HepG2 (cell line): ENCODE results near the gene PHACTR3. TPM values are rescaled to one million over a fixed set of nuclear protein-coding genes. Genes with fewer than 3 reads are reported as not detected.

Experiments used
- ATAC-seq: fragments of 200-7000 bp; cut with Tn5 transposase; 3 replicates; pipeline ENCODE4 v1.9.1; 2020; ENCODE audit warnings: mild to moderate bottlenecking, moderate library complexity
- BruUV-seq: library from RNA; stranded (reverse); fragments of 400-500 nt; replicated peaks from 2 replicates; lab custom pipeline; 2021; lab: Mats Ljungman, UMichigan
- CTCF ChIA-PET: fragments of 300-600 bp; formaldehyde crosslinking; extraction: SDS; loops from one replicate; lab custom pipeline; 2021; ENCODE audit warnings: low total read pairs, inconsistent platforms, low intra/inter-chr PET ratio; lab: Yijun Ruan, JAX
- POLR2A ChIA-PET: fragments of 350-600 bp; sonication (Branson Sonifier 250); formaldehyde crosslinking; loops from one replicate; lab custom pipeline; 2020; ENCODE audit warnings: antibody characterized with exemption, inconsistent platforms; lab: Yijun Ruan, JAX
- DNase-seq: peaks from one replicate; pipeline ENCODE4 v3.0.0-alpha.2; 2015; ENCODE audit warnings: low spot score
- FAIRE-seq: peaks from 3 replicates; lab custom pipeline; 2011; peaks lifted over from hg19 to GRCh38; lab: Jason Lieb, UNC
- H2AFZ ChIP-seq: one replicate; pipeline ENCODE4 v1.6.1; 2011; ENCODE audit warnings: low read length, inconsistent platforms
- H3K27ac ChIP-seq: fragments of 300-600 bp; 3 replicates; pipeline ENCODE4 v1.8.0; 2011; ENCODE audit warnings: mixed run types, mild to moderate bottlenecking, mixed read lengths, low read length, inconsistent platforms; ENCODE audit not compliant: insufficient read depth; ENCODE audit errors: extremely low read length
- H3K27me3 ChIP-seq, 2 experiments: fragments of 200-600 bp in 1 of 2; 2 replicates in 1 of 2; 3 replicates in 1 of 2; pipeline versions ENCODE4 v1.6.0 to v1.8.0; 2011; ENCODE audit warnings: low read length in 2 of 2, mild to moderate bottlenecking in 2 of 2, moderate library complexity in 2 of 2, inconsistent platforms in 1 of 2; ENCODE audit not compliant: insufficient read depth in 2 of 2, control insufficient read depth in 1 of 2
- H3K36me3 ChIP-seq, 2 experiments: fragments of 200-600 bp in 1 of 2; replicated peaks in 1 of 2; 2 replicates in 1 of 2; 3 replicates in 1 of 2; pipeline versions ENCODE4 v1.5.1 to v1.8.0; 2011; ENCODE audit warnings: low read length in 2 of 2, inconsistent platforms in 1 of 2; ENCODE audit not compliant: insufficient read depth in 2 of 2, control insufficient read depth in 1 of 2
- H3K4me1 ChIP-seq: 2 replicates; pipeline ENCODE4 v1.5.1; 2012; ENCODE audit warnings: low read length, inconsistent platforms; ENCODE audit not compliant: insufficient read depth
- H3K4me2 ChIP-seq: 2 replicates; pipeline ENCODE4 v1.6.0; 2011; ENCODE audit warnings: low read depth, low read length, inconsistent platforms
- H3K4me3 ChIP-seq, 3 experiments: fragments of 200-600 bp in 1 of 3; sonication (generic), shearing (Covaris generic) in 1 of 3; replicated peaks in 1 of 3; 2 replicates each; pipeline ENCODE4 v1.5.1; 2011 to 2016; ENCODE audit warnings: low read length in 3 of 3, inconsistent platforms in 2 of 3, low read depth in 2 of 3, mild to moderate bottlenecking in 2 of 3, control low read depth in 1 of 3, mixed read lengths in 1 of 3; ENCODE audit not compliant: insufficient read depth in 1 of 3
- H3K79me2 ChIP-seq: one replicate; pipeline ENCODE4 v1.6.1; 2011; ENCODE audit warnings: low read length, inconsistent platforms; ENCODE audit not compliant: insufficient read depth
- H3K9ac ChIP-seq: 2 replicates; pipeline ENCODE4 v1.6.0; 2011; ENCODE audit warnings: mild to moderate bottlenecking, low read depth, low read length, inconsistent platforms; ENCODE audit not compliant: insufficient read depth
- H3K9me3 ChIP-seq: 2 replicates; pipeline ENCODE4 v1.5.1; 2012; ENCODE audit warnings: mild to moderate bottlenecking, low read length
- H4K20me1 ChIP-seq: 2 replicates; pipeline ENCODE4 v1.6.0; 2011; ENCODE audit warnings: inconsistent platforms, mild to moderate bottlenecking, low read length, moderate library complexity; ENCODE audit not compliant: insufficient read depth
- CC2D1A ChIP-seq: sonication (generic); formaldehyde crosslinking; IDR thresholded peaks from 2 replicates; pipeline ENCODE4 v1.8.1; 2023; ENCODE audit warnings: mild to moderate bottlenecking, missing genetic modification reagents
- GABPA ChIP-seq, 2 experiments: IDR thresholded peaks; 2 replicates each; pipeline ENCODE4 v1.6.1; 2011 to 2016; ENCODE audit warnings: low read depth in 2 of 2, low read length in 1 of 2, missing biosample characterization in 1 of 2, missing genetic modification characterization in 1 of 2
- MEIS2 ChIP-seq: sonication (generic); formaldehyde crosslinking; IDR thresholded peaks from 2 replicates; pipeline ENCODE4 v1.9.0; 2021; ENCODE audit warnings: mild to moderate bottlenecking, missing genetic modification reagents
- ZNF367 ChIP-seq: sonication (generic); formaldehyde crosslinking; IDR thresholded peaks from 2 replicates; pipeline ENCODE4 v1.4.0; 2020; ENCODE audit warnings: missing genetic modification reagents, borderline replicate concordance
- ZNF547 ChIP-seq: sonication (generic); formaldehyde crosslinking; IDR thresholded peaks from 2 replicates; pipeline ENCODE4 v1.5.1; 2020; ENCODE audit warnings: mild to moderate bottlenecking, missing genetic modification reagents
- WGBS: methylation state at CpG from one replicate; pipeline ENCODE4 v1.1.6; 2017; ENCODE audit warnings: low lambda C conversion rate; 5-methylcytosine and 5-hydroxymethylcytosine counted together
- in situ Hi-C: cut with HindIII; loops from 2 replicates; pipeline ENCODE4 v1.10.0; 2017; ENCODE audit warnings: low pct_unique_long_range_greater_than_20kb; ENCODE audit not compliant: extremely low pct_ligation_motif_present
- intact Hi-C: fragments of 100-400 bp; cut with micrococcal nuclease; formaldehyde crosslinking; loops from one replicate; pipeline ENCODE4 v1.10.0; 2022; ENCODE audit not compliant: unreplicated experiment
- polyA plus RNA-seq, 8 experiments: library from polyadenylated mRNA; depleted of rRNA in 3 of 8; stranded (reverse) in 7 of 8; unstranded in 1 of 8; fragments of >200 nt; fragmentation: Illumina TruSeq in 4 of 8; extraction: Trizol in 4 of 8; gene quantifications; 2 replicates each; pipeline versions ENCODE4 v1.2.1 to v1.2.3, GENCODE V29; 2011 to 2016; ENCODE audit warnings: low read depth in 4 of 8, missing spikeins in 1 of 8, mixed read lengths in 1 of 8; ENCODE audit not compliant: insufficient read depth in 1 of 8
- total RNA-seq, 5 experiments: library from RNA; depleted of rRNA; stranded (reverse); fragments of >200 nt; fragmentation: Illumina TruSeq; extraction: Trizol; gene quantifications; 2 replicates each; pipeline ENCODE4 v1.2.3, GENCODE V29; 2016; ENCODE audit warnings: low read depth in 1 of 5
- TF ChIP-seq, protein P1 (sequence below): IDR thresholded peaks from 2 replicates; pipeline ENCODE4 v1.4.0; 2020; ENCODE audit warnings: mild to moderate bottlenecking, missing genetic modification reagents

PHACTR3 gene
- total and polyA plus RNA-seq, 2 of the 13 experiments (the other 11 are each of a cell fraction or from before 2014, with no cell fraction given): not detected

DNA sequence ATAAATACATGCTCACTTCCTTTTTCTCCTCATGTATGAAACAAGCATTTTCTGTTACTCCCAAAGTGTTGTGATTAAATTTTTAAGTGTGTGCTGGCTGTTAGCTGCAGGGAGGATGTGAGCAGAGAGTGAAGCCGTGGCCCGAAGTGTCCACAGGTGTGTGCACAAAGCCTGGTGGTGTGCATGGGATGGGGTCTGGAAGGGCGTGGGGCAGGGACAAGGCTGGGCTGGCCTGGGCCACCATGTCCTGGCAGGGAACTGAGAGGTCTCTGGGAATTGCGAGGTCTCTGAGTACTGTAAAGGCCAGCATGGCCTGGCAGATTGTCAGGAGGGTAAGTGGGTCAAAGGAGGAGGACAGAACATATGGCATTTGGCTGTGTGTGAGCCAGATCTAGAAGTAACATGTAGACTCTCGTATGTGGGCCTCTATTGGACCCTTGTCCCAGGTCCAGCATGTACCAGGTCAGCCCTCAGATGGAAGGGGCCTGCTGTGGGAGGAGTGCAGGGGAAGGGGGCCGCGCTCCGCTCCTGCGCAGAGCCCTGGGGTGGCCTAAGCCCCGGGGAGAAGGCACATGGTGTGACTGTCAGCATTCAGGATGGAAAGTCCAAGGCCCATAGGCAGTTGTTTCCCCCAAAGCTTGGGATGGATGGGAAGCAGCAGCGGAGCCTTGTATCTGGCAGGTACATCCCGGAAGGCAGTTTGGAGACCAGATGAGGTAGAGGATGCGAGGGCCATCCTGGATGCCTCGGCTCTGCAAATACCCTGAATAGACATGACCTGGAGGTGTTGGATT is 45.1 kb upstream of the PHACTR3 start:
- CTCF ChIA-PET: no interaction called here
- H2AFZ ChIP-seq: no peak overlapping the region
- peaks cover 0 to 9% of the 10 kb centered on the region in 2 experiments; a peak in 2 of 5 replicates for H3K27me3 ChIP-seq
- DNase-seq (no peak), FAIRE-seq (no peak)
- H3K4me1 ChIP-seq: no peaks in the 10 kb centered on the region
- no peaks in the 10 kb centered on the region for H4K20me1 ChIP-seq
- no peaks in the 10 kb centered on the region for H3K36me3 ChIP-seq
- TF ChIP-seq, protein P1, sequence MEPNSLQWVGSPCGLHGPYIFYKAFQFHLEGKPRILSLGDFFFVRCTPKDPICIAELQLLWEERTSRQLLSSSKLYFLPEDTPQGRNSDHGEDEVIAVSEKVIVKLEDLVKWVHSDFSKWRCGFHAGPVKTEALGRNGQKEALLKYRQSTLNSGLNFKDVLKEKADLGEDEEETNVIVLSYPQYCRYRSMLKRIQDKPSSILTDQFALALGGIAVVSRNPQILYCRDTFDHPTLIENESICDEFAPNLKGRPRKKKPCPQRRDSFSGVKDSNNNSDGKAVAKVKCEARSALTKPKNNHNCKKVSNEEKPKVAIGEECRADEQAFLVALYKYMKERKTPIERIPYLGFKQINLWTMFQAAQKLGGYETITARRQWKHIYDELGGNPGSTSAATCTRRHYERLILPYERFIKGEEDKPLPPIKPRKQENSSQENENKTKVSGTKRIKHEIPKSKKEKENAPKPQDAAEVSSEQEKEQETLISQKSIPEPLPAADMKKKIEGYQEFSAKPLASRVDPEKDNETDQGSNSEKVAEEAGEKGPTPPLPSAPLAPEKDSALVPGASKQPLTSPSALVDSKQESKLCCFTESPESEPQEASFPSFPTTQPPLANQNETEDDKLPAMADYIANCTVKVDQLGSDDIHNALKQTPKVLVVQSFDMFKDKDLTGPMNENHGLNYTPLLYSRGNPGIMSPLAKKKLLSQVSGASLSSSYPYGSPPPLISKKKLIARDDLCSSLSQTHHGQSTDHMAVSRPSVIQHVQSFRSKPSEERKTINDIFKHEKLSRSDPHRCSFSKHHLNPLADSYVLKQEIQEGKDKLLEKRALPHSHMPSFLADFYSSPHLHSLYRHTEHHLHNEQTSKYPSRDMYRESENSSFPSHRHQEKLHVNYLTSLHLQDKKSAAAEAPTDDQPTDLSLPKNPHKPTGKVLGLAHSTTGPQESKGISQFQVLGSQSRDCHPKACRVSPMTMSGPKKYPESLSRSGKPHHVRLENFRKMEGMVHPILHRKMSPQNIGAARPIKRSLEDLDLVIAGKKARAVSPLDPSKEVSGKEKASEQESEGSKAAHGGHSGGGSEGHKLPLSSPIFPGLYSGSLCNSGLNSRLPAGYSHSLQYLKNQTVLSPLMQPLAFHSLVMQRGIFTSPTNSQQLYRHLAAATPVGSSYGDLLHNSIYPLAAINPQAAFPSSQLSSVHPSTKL: no peak
- TF ChIP-seq CC2D1A: no peak
- TF ChIP-seq, all 625 proteins: peak for 0
- in situ Hi-C loops: no loop called here
- no TSS peak for BruUV-seq
- no peak overlapping the region for H3K9ac ChIP-seq
- intact Hi-C loops: no loop called here
- POLR2A ChIA-PET: no interaction called here
- H3K4me2 ChIP-seq: no peak overlapping the region
- 50% methylated on average over 14 of the region's 14 CpGs for WGBS
- no peaks in the 10 kb centered on the region for H3K9me3 ChIP-seq
- no peaks in the 10 kb centered on the region for H3K79me2 ChIP-seq
- ATAC-seq: 0 out of 3 replicates have a peak, but pooled peaks have one; percentile 28
- no peak overlapping the region for H3K4me3 ChIP-seq
- H3K27ac ChIP-seq: no peak overlapping the region

DNA sequence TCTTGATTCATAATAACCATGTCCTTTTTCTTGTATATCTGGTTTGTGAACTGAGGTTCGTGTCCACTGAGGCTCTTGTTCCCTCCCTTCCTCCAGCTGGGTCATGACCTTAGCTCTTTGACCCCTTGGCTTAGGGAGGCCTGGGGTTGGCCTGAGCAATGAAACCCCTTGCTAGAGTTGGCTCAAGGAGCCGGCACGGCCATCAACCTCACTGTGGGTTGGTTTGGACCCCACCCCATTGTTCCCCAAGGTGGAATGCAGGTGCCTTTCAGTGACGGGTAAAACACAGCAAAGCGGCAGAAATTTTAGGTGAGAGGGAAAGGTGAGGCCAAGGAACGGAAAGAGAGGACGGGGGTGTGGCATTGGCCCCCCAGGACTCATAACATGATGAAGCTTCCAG is 44.5 kb upstream of the PHACTR3 start:
- H3K27ac ChIP-seq: no peak overlapping the region
- no peak overlapping the region for H2AFZ ChIP-seq
- H4K20me1 ChIP-seq: no peaks in the 10 kb centered on the region
- no TSS peak for BruUV-seq
- ATAC-seq (no peak), DNase-seq (no peak), FAIRE-seq (no peak)
- H3K27me3 ChIP-seq: peaks cover 0 to 8% of the 10 kb centered on the region in 2 experiments; a peak in 2 of 5 replicates
- H3K36me3 ChIP-seq: no peaks in the 10 kb centered on the region
- 7% methylated on average over 7 of the region's 7 CpGs for WGBS
- POLR2A ChIA-PET: no interaction called here
- no peaks in the 10 kb centered on the region for H3K9me3 ChIP-seq
- H3K4me2 ChIP-seq: no peak overlapping the region
- no peaks in the 10 kb centered on the region for H3K79me2 ChIP-seq
- intact Hi-C loops (no loop called here), in situ Hi-C loops (no loop called here)
- no peaks in the 10 kb centered on the region for H3K4me1 ChIP-seq
- H3K9ac ChIP-seq: no peak overlapping the region
- H3K4me3 ChIP-seq: no peak overlapping the region
- CTCF ChIA-PET: interaction anchor here (1.1 kb wide), 1 partner anchor 12 kb away, joined by 3 read pairs; no protein-coding TSS in a partner anchor
- TF ChIP-seq ZNF547 (CRISPR knock-in tag): no peak
- no peak for TF ChIP-seq ZNF367
- TF ChIP-seq GABPA (IDR thresholded peaks at IDR 0.05; ENCODE audit: low read depth, low read length): no peak
- no peak for TF ChIP-seq GABPA (CRISPR knock-in tag; IDR thresholded peaks at IDR 0.05; ENCODE audit: low read depth)
- no peak for TF ChIP-seq MEIS2 (CRISPR knock-in tag)
